ENCODE measurements around the gene TSR3.

DNA sequence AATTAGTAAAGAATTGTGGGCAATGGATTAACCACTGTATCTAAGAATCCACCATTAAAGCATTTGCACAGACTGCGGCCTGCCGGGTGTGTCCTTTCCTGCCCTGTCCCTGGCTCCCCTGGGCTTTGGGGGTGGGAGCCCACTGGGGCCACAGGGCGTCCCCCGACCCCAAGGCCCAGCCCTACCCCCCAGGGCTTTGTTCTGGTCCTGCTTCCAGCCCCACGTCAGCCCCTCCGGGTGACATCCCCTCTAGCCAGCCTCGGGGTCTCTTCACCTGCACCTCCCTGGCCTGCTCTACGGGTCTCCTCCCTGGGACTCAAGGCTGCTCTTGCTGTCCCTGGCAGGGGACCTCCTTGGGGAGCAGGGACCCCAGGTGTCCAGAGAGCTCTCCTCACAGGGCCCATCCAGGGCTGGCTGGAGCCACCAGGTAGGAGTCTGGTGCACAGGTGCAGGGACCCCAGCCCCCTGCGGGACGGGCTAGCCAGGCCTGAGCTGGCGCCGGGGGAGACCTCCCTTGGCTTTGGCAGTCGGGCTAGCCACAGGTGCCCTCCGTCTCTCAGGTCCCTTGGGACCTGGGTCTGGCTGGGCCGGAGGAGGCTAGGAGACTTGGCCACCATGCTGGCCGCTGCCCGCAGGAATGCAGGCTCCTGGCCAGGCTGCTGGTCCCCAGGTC lies 24.6 kb downstream of the TSR3 start:
- TF ChIP-seq, protein P1, sequence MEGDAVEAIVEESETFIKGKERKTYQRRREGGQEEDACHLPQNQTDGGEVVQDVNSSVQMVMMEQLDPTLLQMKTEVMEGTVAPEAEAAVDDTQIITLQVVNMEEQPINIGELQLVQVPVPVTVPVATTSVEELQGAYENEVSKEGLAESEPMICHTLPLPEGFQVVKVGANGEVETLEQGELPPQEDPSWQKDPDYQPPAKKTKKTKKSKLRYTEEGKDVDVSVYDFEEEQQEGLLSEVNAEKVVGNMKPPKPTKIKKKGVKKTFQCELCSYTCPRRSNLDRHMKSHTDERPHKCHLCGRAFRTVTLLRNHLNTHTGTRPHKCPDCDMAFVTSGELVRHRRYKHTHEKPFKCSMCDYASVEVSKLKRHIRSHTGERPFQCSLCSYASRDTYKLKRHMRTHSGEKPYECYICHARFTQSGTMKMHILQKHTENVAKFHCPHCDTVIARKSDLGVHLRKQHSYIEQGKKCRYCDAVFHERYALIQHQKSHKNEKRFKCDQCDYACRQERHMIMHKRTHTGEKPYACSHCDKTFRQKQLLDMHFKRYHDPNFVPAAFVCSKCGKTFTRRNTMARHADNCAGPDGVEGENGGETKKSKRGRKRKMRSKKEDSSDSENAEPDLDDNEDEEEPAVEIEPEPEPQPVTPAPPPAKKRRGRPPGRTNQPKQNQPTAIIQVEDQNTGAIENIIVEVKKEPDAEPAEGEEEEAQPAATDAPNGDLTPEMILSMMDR (conservative IDR thresholded peaks at IDR 0.05; ENCODE audit: low read depth, low read length), result no peak
- TF ChIP-seq EZH2 (IDR thresholded peaks at IDR 0.05; ENCODE audit: low read length, unreplicated experiment) (no peak), EZH2phosphoT487 (IDR thresholded peaks at IDR 0.05; ENCODE audit: borderline replicate concordance, low read length) (no peak)
